HG03571 (cell line): ENCODE data around the gene ZC3HAV1.
"Not testable (repeated sequence)": the region's sequence is repeated elsewhere in the genome, so short reads cannot be mapped to it uniquely, and the experiment has no call there.

Experiments
- ATAC-seq: cut with Tn5 transposase; IDR thresholded peaks from one replicate; pipeline ENCODE4 v1.9.1; 2021; ENCODE audit not compliant: unreplicated experiment

Gene ZC3HAV1

DNA sequence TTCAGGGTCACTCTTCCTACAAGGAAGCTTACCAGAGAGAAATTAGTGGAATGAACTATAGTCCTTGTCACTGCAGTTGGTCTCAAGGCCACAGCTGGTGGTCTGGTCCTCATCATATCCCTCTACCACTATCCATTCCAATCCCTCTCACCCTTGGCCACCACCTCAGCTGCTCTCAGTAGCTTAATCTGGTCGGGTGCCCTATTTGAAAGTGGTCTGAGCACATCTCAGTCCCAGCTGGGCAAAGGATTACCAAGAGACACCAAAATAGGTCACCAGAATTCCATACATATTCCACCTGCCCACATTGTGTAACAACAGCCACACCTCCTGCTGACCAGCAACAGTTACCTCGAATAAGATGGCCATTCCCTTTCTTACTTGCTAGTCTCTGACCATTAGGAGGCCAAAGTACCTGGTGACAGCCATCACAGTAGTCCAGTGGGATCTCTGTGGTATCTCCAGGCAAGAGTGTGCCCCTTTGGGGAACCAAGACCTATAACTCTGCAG lies 3.3 kb upstream of the ZC3HAV1 start:
- no peak for ATAC-seq

DNA sequence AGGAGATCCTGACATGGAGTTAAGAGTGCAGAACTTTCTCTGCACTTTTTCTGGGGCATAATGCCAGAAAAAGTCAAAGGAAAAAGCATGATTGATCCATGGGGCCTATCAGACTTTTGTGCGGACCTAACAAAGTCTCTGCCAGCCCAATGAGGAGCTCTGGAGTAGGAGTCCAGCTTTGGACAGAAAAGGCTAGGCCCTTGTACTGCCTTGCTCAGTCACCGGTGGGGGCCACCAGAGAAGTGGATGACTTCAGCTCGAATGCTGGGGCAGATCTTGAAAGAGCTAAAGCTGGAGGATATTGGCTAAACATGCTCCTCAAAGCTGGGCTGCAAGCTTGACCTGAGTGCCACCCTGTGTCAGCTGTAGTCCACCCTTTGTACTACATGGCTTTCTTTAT lies 2.8 kb upstream of the ZC3HAV1 start:
- no peak for ATAC-seq

GRCh38 chr7:139111811-139112301 lies 2.3 kb upstream of the ZC3HAV1 start:
- no peak for ATAC-seq

DNA sequence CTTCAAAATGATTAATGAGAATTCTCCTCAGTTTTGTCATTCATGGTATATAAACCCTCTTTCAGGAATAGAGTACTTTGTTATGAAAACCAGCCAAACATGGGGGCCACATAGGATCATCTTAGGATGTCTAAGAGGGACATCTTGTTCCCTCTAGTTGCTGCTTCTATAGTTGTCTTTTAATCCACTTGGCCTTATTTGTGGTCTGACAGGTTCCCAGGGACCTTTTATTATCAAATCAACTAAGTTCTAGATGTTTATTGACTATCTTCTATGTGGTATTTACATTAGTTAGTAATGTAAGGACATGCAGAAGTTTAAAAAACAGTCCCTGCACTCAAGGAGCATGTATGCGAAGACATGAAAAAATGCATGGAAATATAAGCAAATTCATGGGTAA lies 1.6 kb upstream of the ZC3HAV1 start:
- no peak for ATAC-seq

DNA sequence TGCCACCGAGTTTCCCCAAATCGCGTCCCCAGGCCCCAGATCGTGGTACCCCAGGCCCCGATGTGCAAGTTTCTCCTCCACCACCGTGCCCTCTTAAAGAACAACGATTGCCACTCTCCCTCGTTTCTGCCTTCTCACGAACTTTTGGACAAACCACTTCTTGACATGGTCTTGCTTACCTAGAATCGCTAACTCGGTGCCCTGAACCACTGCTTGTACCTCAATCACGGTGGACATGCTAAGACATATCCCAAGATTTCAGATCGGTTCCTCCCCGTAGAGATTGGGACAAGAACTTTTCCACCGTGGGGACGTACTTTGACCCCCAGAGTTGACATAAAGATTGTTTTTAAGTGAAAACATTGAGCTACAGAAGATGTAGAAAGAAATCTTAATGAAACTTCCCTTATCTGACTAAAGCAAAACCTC lies 477 bp upstream of the ZC3HAV1 start:
- peak; percentile 1 for ATAC-seq

DNA sequence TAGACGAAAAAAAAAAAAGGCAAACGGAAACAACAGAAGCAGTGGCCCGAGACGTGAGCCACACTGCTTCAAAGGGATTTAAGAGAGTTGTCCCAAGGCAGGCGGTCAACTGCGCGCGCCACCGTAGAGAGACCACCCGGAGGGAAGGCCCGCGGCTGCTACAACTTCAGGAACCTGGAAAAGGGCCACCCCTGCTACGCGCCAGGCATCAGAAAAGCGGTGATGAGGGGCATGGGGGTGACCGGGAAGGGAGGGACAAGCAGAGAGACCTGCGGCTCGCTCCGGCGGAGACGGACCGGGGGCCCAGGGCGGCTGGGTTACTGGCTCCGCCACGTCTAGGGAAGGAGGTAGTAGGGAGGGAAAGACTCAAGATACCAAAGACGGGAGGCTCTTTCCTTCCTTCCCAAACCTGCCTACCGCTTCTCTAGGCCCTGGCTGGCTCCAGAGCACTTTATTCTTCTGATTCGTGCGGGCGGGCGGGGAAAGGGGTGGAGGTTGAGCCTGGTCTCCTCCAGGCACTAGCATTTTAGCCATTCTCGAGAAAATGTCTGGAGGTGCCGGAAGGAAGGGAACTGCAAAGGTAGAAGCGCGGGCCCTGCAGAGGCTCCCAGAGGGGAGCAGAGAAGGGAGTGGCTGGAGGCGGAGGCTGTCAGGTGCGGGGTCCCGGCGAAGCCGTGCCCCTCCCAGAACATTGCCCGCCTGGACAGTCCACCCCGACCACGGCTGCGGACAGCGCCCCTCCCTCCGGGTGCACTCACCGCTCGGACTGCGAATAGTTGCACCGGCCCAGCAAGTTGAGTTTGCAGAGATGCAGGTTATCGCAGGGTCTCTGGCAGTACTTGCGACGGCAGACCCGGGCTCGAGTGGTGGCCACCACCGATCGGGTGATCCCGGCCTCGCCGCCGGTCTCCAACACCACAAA lies 993 bp downstream of the ZC3HAV1 start:
- ATAC-seq: peak; percentile 1

- no peak for ATAC-seq
Measured at GRCh38 chr7:139106959-139107358, 2.6 kb downstream of the ZC3HAV1 start.

DNA sequence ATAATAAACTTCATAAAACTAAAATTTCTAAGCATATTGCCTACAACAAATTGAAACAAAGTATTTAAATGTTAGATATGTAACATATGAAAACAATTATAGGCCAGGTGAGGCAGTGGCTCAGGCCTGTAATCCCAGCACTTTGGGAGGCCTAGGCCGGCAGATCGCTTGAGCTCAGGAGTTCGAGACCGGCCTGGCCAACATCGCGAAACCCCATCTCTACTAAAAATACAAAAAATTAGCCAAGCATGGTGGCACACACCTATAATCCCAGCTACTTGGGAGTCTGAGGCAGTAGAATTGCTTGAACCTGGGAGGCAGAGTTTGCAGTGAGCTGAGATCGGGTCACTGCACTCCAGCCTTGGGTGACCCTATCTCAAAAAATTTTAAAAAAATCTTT lies 3.3 kb downstream of the ZC3HAV1 start:
- not testable (repeated sequence) for ATAC-seq

DNA sequence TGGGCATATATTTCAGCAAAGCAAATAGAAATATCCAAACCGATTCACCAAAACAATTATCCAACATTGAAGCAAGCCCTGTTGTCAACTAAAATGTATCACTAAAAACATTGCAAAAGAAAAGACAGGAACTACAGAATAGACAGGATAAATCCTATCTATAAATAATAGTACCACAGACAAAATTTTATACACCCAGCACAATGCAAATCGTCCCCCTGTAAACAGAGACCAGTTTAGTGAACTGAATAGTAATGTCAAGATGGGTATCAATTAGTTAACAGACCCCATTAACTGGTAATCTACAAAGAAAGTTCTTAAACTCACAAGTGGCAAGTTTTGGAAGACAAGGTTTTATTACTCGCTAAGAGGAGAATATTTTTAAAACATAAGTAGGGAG lies 4.0 kb downstream of the ZC3HAV1 start:
- no peak for ATAC-seq

DNA sequence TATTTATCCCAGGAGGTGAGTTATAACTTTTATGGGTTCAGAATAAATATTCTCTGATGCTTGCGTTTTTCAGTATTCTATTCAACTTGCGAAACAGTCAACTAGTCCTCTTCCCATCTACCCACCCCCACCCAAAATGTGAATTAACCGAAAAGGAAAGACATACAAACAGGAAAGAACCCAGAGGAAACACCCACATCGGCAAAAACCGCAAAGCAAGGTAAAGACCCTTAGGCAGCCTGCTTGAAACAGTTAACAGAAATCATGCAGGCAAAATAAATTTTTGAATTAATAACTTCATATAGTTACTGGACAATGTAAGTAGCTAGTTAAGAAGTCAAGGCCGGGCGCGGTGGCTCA lies 5.4 kb downstream of the ZC3HAV1 start:
- no peak for ATAC-seq

DNA sequence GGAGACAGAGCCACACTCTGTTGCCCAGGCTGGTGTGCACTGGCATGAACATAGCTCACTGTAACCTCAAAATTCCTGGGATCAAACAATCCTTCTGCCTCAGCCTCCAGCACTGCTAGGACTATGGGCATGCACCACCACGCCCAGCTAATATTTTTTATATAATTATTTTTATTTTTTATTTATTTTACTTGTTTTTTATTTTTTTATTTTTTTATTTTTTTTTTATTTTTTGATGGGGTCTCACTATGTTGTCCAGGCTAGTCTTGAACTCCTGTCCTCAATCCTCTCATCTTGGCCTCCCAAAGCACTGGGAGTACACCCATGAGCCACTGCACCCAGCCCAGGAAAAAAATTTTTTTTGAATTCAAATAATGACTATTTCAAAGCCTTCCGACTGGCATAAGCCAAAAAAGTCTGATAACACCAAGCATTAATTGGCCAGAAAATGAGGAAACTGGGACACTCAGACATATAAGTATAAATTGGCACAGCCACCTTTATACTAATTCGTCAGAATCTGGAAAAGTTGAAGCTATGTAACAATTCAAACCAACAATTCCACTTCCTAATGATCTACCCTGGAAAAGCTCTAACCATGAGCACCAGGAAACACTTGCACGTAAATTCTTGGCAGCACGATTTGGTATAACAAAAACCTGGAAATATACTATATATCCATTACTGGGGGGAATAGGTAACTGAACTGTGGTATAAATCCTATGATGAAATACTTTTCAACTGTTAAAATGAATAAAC lies 6.3 kb downstream of the ZC3HAV1 start:
- no peak for ATAC-seq

DNA sequence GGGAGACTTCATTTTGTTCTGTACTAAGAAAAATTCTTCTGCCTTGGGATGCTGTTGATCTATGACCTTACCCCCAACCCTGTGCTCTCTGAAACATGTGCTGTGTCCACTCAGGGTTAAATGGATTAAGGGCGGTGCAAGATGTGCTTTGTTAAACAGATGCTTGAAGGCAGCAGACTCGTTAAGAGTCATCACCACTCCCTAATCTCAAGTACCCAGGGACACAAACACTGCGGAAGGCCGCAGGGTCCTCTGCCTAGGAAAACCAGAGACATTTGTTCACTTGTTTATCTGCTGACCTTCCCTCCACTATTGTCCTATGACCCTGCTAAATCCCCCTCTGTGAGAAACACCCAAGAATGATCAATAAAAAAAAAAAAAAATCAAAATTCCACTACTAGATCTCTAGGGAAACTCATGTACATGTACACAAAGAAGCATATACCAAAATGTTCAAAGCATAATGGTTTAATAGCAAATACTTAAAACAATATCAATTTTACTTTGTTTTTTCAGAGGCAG lies 7.8 kb downstream of the ZC3HAV1 start:
- ATAC-seq: not testable (repeated sequence)

GRCh38 chr7:139099172-139099947 lies 10.2 kb downstream of the ZC3HAV1 start:
- no peak for ATAC-seq

- peak; percentile 99 for ATAC-seq
Measured at GRCh38 chr7:139095194-139095659, 14.3 kb downstream of the ZC3HAV1 start.

- no peak for ATAC-seq
Measured at GRCh38 chr7:139094596-139094995, 14.9 kb downstream of the ZC3HAV1 start.

GRCh38 chr7:139094030-139094429 lies 15.5 kb downstream of the ZC3HAV1 start:
- ATAC-seq: no peak

DNA sequence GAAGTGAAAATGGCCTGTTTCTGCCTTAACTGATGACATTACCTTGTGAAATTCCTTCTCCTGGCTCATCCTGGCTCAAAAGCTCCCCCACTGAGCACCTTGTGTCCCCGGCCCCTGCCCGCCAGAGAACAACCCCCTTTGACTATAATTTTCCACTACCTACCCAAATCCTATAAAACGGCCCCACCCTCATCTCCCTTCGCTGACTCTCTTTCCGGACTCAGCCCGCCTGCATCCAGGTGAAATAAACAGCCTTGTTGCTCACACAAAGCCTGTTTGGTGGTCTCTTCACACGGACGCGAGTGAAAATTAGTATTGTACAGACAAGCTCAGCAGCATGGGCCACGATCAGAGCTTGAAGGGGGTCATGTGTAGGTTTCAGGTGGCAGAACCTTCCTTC lies 16.0 kb downstream of the ZC3HAV1 start:
- not testable (repeated sequence) for ATAC-seq

- no peak for ATAC-seq
Measured at GRCh38 chr7:139092090-139092796, 17.3 kb downstream of the ZC3HAV1 start.

DNA sequence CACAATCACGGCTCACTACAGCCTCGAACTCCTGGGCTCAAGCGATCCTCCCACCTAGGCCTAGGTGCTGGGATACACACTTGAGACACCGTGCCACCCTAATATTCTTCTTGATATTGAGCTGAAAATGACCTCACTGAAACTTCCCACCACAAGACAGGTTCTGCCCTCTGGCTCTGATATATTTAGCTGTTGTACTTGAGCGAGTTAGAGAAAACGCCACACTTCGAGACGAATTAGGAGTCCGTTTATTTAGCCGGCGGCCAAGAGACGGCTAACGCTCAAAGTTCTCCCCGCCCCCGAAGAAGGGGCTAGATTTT lies 17.9 kb downstream of the ZC3HAV1 start:
- no peak for ATAC-seq

DNA sequence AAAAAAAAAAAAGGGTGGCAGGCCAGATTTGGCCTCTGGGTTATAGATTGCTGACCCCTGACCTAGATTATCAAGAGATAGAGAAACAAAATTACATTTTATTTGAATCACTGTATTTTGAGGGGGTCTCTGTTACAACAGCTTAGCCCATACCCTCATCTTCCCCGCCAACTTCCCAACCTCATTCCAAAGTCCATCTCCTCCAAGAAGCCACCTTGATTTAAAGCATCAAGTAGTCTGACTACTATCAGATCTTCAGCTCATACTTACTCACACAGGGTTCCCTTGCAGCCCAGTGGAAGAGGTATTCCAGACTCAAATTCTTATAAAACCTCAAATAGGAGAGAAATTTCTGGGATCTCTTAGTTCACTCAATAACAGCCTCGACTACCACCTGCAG lies 20.4 kb downstream of the ZC3HAV1 start:
- no peak for ATAC-seq
